ENCODE results near the gene ZP3. TPM values are rescaled to one million over a fixed set of nuclear protein-coding genes. Genes with fewer than 3 reads are reported as not detected.
"Not testable (repeated sequence)": the region's sequence is repeated elsewhere in the genome, so short reads cannot be mapped to it uniquely, and the experiment has no call there.

ZP3 gene
- total RNA-seq = 1 to 10 TPM in 1 of 2 donors, under 1 TPM in 1; 0.39 to 8.4 TPM

- Mint-ChIP-seq H3K4me1 (ENCODE audit: low read depth in 2 of 2) (peaks cover 0 to 10% of the 10 kb centered on the region in 2 donors), H3K4me3 (no peak within 1 kb of the TSS), H3K36me3 (no peaks in the 10 kb centered on the region), H3K27ac (no peak within 1 kb of the TSS), H3K27me3 (peaks cover 0 to 3% of the 10 kb centered on the region in 2 donors), H3K9me3 (no peaks in the 10 kb centered on the region)
- DNase-seq (ENCODE audit: low spot score) (peak; percentile 44), ATAC-seq (peak; percentile 39 to 57)
Observed at GRCh38 chr7:76424413-76425111, at the start of gene ZP3. ZP3 (plus strand) TSS chr7:76424950; CDS start chr7:76424965, 15 bp downstream.

GRCh38 chr7:76375251-76375650, 49.5 kb upstream of the ZP3 start:
- Mint-ChIP-seq H3K4me3 (no peak overlapping the region), H3K27ac (no peak overlapping the region), H3K36me3 (no peaks in the 10 kb centered on the region), H3K9me3 (no peaks in the 10 kb centered on the region), H3K4me1 (ENCODE audit: low read depth in 2 of 2) (peaks cover 0 to 7% of the 10 kb centered on the region in 2 donors), H3K27me3 (peaks cover 0 to 7% of the 10 kb centered on the region in 2 donors)
- ATAC-seq (no peak), DNase-seq (ENCODE audit: low spot score) (no peak)

GRCh38 chr7:76377186-76377918, 47.4 kb upstream of the ZP3 start:
- ATAC-seq (no peak), DNase-seq (ENCODE audit: low spot score) (no peak)
- Mint-ChIP-seq H3K36me3 (no peaks in the 10 kb centered on the region), H3K27me3 (peaks cover 0 to 7% of the 10 kb centered on the region in 2 donors), H3K4me1 (ENCODE audit: low read depth in 2 of 2) (peaks cover 0 to 7% of the 10 kb centered on the region in 2 donors), H3K4me3 (no peak overlapping the region), H3K9me3 (no peaks in the 10 kb centered on the region), H3K27ac (peak overlapping the region in 1 of 2 donors; percentile 45)

GRCh38 chr7:76380623-76380966, 44.2 kb upstream of the ZP3 start:
- Mint-ChIP-seq H3K9me3 (no peaks in the 10 kb centered on the region), H3K27ac (peak overlapping the region; percentile 36 to 80), H3K27me3 (no peaks in the 10 kb centered on the region), H3K4me3 (peak overlapping the region; percentile 45), H3K4me1 (ENCODE audit: low read depth in 2 of 2) (peaks cover 0 to 7% of the 10 kb centered on the region in 2 donors), H3K36me3 (no peaks in the 10 kb centered on the region)
- DNase-seq (ENCODE audit: low spot score) (no peak), ATAC-seq (no peak)

- no peak overlapping the region for H3K27ac Mint-ChIP-seq
- H3K9me3 Mint-ChIP-seq = no peaks in the 10 kb centered on the region
- ATAC-seq (no peak), DNase-seq (ENCODE audit: low spot score) (no peak)
- H3K27me3 Mint-ChIP-seq = no peaks in the 10 kb centered on the region
- H3K36me3 Mint-ChIP-seq = no peaks in the 10 kb centered on the region
- no peak overlapping the region for H3K4me3 Mint-ChIP-seq
- H3K4me1 Mint-ChIP-seq (ENCODE audit: low read depth in 2 of 2) = peaks cover 0 to 7% of the 10 kb centered on the region in 2 donors
Observed at GRCh38 chr7:76381814-76382213, 42.9 kb upstream of the ZP3 start.

- Mint-ChIP-seq H3K4me1 (ENCODE audit: low read depth in 2 of 2) (peaks cover 0 to 9% of the 10 kb centered on the region in 2 donors), H3K27ac (no peak overlapping the region), H3K36me3 (no peaks in the 10 kb centered on the region), H3K27me3 (no peaks in the 10 kb centered on the region), H3K4me3 (no peak overlapping the region), H3K9me3 (no peaks in the 10 kb centered on the region)
- DNase-seq (ENCODE audit: low spot score) (no peak), ATAC-seq (no peak)
Observed at GRCh38 chr7:76383089-76383944, 41.4 kb upstream of the ZP3 start.

GRCh38 chr7:76386691-76387260, 38.0 kb upstream of the ZP3 start:
- Mint-ChIP-seq H3K4me3 (no peak overlapping the region), H3K9me3 (no peaks in the 10 kb centered on the region), H3K27ac (no peak overlapping the region), H3K36me3 (no peaks in the 10 kb centered on the region), H3K27me3 (no peaks in the 10 kb centered on the region), H3K4me1 (ENCODE audit: low read depth in 2 of 2) (peaks cover 0 to 3% of the 10 kb centered on the region in 2 donors)
- no peak for ATAC-seq
- no peak for DNase-seq (ENCODE audit: low spot score)

GRCh38 chr7:76387789-76388188, 37.0 kb upstream of the ZP3 start:
- H3K9me3 Mint-ChIP-seq; H3K36me3 Mint-ChIP-seq; ATAC-seq; H3K4me3 Mint-ChIP-seq; H3K4me1 Mint-ChIP-seq (ENCODE audit: low read depth in 2 of 2); H3K27me3 Mint-ChIP-seq; DNase-seq (ENCODE audit: low spot score): not testable (repeated sequence)
- peak overlapping the region in 1 of 2 donors; percentile 60 for H3K27ac Mint-ChIP-seq

GRCh38 chr7:76390092-76390491, 34.7 kb upstream of the ZP3 start:
- no peaks in the 10 kb centered on the region for H3K27me3 Mint-ChIP-seq
- no peak for DNase-seq (ENCODE audit: low spot score)
- H3K36me3 Mint-ChIP-seq = no peaks in the 10 kb centered on the region
- ATAC-seq = no peak
- peaks cover 4 to 11% of the 10 kb centered on the region in 2 donors for H3K4me1 Mint-ChIP-seq (ENCODE audit: low read depth in 2 of 2)
- H3K27ac Mint-ChIP-seq = peak overlapping the region in 1 of 2 donors; percentile 67
- no peak overlapping the region for H3K4me3 Mint-ChIP-seq
- no peaks in the 10 kb centered on the region for H3K9me3 Mint-ChIP-seq

GRCh38 chr7:76392531-76393115, 32.1 kb upstream of the ZP3 start:
- DNase-seq (ENCODE audit: low spot score) = no peak
- Mint-ChIP-seq H3K27me3 (no peaks in the 10 kb centered on the region), H3K9me3 (no peaks in the 10 kb centered on the region), H3K4me3 (peak overlapping the region; percentile 78), H3K27ac (peak overlapping the region; percentile 69 to 90), H3K4me1 (ENCODE audit: low read depth in 2 of 2) (peaks cover 4 to 11% of the 10 kb centered on the region in 2 donors), H3K36me3 (no peaks in the 10 kb centered on the region)
- no peak for ATAC-seq

- Mint-ChIP-seq H3K9me3 (no peaks in the 10 kb centered on the region), H3K36me3 (no peaks in the 10 kb centered on the region), H3K27me3 (no peaks in the 10 kb centered on the region), H3K4me1 (ENCODE audit: low read depth in 2 of 2) (peaks cover 11 to 13% of the 10 kb centered on the region in 2 donors), H3K27ac (peak overlapping the region; percentile 69 to 90), H3K4me3 (peak overlapping the region; percentile 78)
- DNase-seq (ENCODE audit: low spot score) (peak; percentile 95), ATAC-seq (peak; percentile 90 to 93)
Observed at GRCh38 chr7:76393116-76394031, 31.4 kb upstream of the ZP3 start.

GRCh38 chr7:76394957-76395356, 29.8 kb upstream of the ZP3 start:
- Mint-ChIP-seq H3K4me3 (peak overlapping the region; percentile 20), H3K27ac (no peak overlapping the region), H3K4me1 (ENCODE audit: low read depth in 2 of 2) (peaks cover 11 to 17% of the 10 kb centered on the region in 2 donors), H3K9me3 (no peaks in the 10 kb centered on the region), H3K27me3 (no peaks in the 10 kb centered on the region), H3K36me3 (no peaks in the 10 kb centered on the region)
- no peak for ATAC-seq
- no peak for DNase-seq (ENCODE audit: low spot score)

Measured in natural killer cell treated with Interleukin-12 subunit alpha and Interleukin-12 subunit beta and Interleukin-15 and Interleukin-18, amount 100 ng/mL, for 72 hours (primary cell).